ENCODE measurements around the gene ALAD. TPM values are rescaled to one million over a fixed set of nuclear protein-coding genes. Genes with fewer than 3 reads are reported as not detected.
A peak's percentile ranks its signal among the peaks of the same experiment; 100 is the strongest.
"Not testable (repeated sequence)": the region's sequence is repeated elsewhere in the genome, so short reads cannot be mapped to it uniquely, and the experiment has no call there.

Gene ALAD
- total and polyA plus RNA-seq, 2 of the 8 experiments (the other 6 are each of a cell fraction or from before 2014, with no cell fraction given), result 8.2 to 15.3 TPM

DNA sequence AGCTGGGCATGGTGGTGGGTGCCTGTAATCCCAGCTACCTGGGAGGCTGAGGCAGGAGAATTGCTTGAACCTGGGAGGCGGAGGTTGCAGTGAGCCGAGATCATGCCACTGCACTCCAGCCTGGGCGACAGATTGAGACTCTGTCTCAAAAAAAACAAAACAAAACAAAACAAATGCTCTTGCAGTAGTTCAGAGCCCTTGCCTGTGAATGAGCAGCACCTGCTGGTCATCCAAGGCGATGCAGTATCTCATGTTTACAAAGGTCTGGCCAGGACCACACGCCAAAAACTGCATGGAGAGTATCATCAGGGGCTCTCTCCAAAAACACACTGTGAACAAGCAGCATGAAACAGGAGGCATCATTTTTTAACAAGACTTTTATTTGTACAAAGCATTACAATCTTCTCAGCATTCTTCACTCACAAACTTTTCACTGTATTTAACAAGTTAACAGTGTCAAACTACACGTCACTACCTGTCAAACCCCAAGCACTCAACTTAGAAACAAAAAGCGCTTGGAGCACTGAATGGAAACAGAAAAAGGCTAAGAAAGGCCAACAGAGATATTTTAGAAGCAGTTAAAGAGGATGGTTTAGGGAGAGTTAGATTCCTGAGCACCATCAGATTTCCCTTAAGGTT, 5.9 kb upstream of the ALAD start:
- not testable (repeated sequence) for H2BK120ac ChIP-seq (replicated peaks; ENCODE audit: low read depth, low read length); H3K23ac ChIP-seq (ENCODE audit: insufficient read length); H4K20me1 ChIP-seq (replicated peaks in 1 of 2; ENCODE audit: control insufficient read depth in 1 of 2, insufficient read depth in 2 of 2, low read length in 2 of 2); H3K4ac ChIP-seq (replicated peaks; ENCODE audit: insufficient read length, low read depth, low read length); H4K5ac ChIP-seq (ENCODE audit: insufficient read length, low read depth, low read length); H3K79me1 ChIP-seq (ENCODE audit: low read depth, low read length); H3K9ac ChIP-seq (replicated peaks in 1 of 4; ENCODE audit: extremely low read depth in 1 of 4, low read depth in 3 of 4, low read length in 3 of 4); H2AK5ac ChIP-seq (ENCODE audit: low read depth, low read length); H2BK12ac ChIP-seq (ENCODE audit: low read depth, low read length); H2BK20ac ChIP-seq (ENCODE audit: low read length); H3K4me3 ChIP-seq (ENCODE audit: extremely low read depth in 1 of 4, insufficient read depth in 2 of 4, low read depth in 3 of 4, low read length in 4 of 4); H3K9me3 ChIP-seq (ENCODE audit: insufficient read depth in 2 of 2, low read depth in 1 of 2, low read length in 1 of 2); H3K27ac ChIP-seq (ENCODE audit: low read depth, low read length); H3K14ac ChIP-seq (ENCODE audit: insufficient read length); H3K4me2 ChIP-seq (ENCODE audit: insufficient read depth in 1 of 2, low read depth in 2 of 2, low read length in 2 of 2); H3K56ac ChIP-seq (replicated peaks; ENCODE audit: insufficient read length, low read depth, low read length); H3K27me3 ChIP-seq (replicated peaks in 1 of 4; ENCODE audit: control insufficient read depth in 3 of 4, extremely low read depth in 1 of 4, insufficient read depth in 3 of 4, low read length in 3 of 4); H3K23me2 ChIP-seq (ENCODE audit: low read depth, low read length); H4K91ac ChIP-seq (replicated peaks; ENCODE audit: insufficient read length, low read length); H4K8ac ChIP-seq (ENCODE audit: extremely low read depth, insufficient read depth, low read length); H2AFZ ChIP-seq (ENCODE audit: low read length); H2BK15ac ChIP-seq (ENCODE audit: low read length); H3K18ac ChIP-seq (ENCODE audit: extremely low read depth, low read length); FAIRE-seq; H2BK5ac ChIP-seq (ENCODE audit: low read depth, low read length); H3K4me1 ChIP-seq (replicated peaks in 1 of 4; ENCODE audit: control insufficient read depth in 3 of 4, insufficient read depth in 4 of 4, low read length in 3 of 4)
- TF ChIP-seq, protein P1, sequence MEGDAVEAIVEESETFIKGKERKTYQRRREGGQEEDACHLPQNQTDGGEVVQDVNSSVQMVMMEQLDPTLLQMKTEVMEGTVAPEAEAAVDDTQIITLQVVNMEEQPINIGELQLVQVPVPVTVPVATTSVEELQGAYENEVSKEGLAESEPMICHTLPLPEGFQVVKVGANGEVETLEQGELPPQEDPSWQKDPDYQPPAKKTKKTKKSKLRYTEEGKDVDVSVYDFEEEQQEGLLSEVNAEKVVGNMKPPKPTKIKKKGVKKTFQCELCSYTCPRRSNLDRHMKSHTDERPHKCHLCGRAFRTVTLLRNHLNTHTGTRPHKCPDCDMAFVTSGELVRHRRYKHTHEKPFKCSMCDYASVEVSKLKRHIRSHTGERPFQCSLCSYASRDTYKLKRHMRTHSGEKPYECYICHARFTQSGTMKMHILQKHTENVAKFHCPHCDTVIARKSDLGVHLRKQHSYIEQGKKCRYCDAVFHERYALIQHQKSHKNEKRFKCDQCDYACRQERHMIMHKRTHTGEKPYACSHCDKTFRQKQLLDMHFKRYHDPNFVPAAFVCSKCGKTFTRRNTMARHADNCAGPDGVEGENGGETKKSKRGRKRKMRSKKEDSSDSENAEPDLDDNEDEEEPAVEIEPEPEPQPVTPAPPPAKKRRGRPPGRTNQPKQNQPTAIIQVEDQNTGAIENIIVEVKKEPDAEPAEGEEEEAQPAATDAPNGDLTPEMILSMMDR (IDR thresholded peaks at IDR 0.05; ENCODE audit: control extremely low read depth in 1 of 3, insufficient read depth in 1 of 3, low read depth in 1 of 3, low read length in 3 of 3), result peak; percentile 62 to 78 (median 67)
- TF ChIP-seq, protein P2, sequence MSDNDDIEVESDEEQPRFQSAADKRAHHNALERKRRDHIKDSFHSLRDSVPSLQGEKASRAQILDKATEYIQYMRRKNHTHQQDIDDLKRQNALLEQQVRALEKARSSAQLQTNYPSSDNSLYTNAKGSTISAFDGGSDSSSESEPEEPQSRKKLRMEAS (IDR thresholded peaks at IDR 0.05), result 0 out of 2 replicates have a peak, but pooled peaks have one; percentile 11
- peak; percentile 71 to 75 for TF ChIP-seq RAD21 (IDR thresholded peaks at IDR 0.05 in 1 of 2, conservative IDR thresholded peaks at IDR 0.05 in 1 of 2; ENCODE audit: low read depth in 2 of 2, low read length in 2 of 2)
- CTCF ChIA-PET (ENCODE audit: partially characterized antibody), result interaction anchor here (0.7 to 9.0 kb wide), 15 partner anchors 8 to 250 kb away, joined by 3 to 61 read pairs (median 4); partner anchors contain the start of genes CDC26, PRPF4 and WDR31
- DNase-seq (ENCODE audit: low read depth in 1 of 2, low spot score in 2 of 2), result peak in 1 of 2 experiments; percentile 58
- WGBS, 2 experiments (ENCODE audit: extremely low coverage in 1 of 2, insufficient coverage in 1 of 2, insufficient read length in 1 of 2, insufficient replicate concordance in 2 of 2, low coverage in 1 of 2, low lambda C conversion rate in 2 of 2, missing lambda C conversion rate in 1 of 2), result 82% methylated on average over 7 of the region's 7 CpGs; no CpG with 5 or more reads in 1 of the 2 experiments
- Histone ChIP-seq H3K36me3 (ENCODE audit: control insufficient read depth in 2 of 4, insufficient read depth in 4 of 4, low read length in 3 of 4) (peaks cover 14 to 20% (median 16%) of the 10 kb centered on the region in 4 experiments), H3K79me2 (ENCODE audit: control insufficient read depth in 1 of 2, insufficient read depth in 2 of 2, low read length in 2 of 2) (peaks cover 0 to 22% of the 10 kb centered on the region in 2 experiments; a peak in 3 of 4 replicates)
- POLR2A ChIA-PET (ENCODE audit: partially characterized antibody), result interaction anchor here (1.1 kb wide), 1 partner anchor 131 kb away, joined by 6 read pairs; the partner anchor contains the start of genes CDC26 and PRPF4

Data from H1 (cell line).